ENCODE measurements around the gene RAVER1. TPM values are rescaled to one million over a fixed set of nuclear protein-coding genes. Genes with fewer than 3 reads are reported as not detected.

The RAVER1 gene
- total RNA-seq, 3 donors from 2014 or later = 10.7 to 17.7 (median 12.3) TPM

DNA sequence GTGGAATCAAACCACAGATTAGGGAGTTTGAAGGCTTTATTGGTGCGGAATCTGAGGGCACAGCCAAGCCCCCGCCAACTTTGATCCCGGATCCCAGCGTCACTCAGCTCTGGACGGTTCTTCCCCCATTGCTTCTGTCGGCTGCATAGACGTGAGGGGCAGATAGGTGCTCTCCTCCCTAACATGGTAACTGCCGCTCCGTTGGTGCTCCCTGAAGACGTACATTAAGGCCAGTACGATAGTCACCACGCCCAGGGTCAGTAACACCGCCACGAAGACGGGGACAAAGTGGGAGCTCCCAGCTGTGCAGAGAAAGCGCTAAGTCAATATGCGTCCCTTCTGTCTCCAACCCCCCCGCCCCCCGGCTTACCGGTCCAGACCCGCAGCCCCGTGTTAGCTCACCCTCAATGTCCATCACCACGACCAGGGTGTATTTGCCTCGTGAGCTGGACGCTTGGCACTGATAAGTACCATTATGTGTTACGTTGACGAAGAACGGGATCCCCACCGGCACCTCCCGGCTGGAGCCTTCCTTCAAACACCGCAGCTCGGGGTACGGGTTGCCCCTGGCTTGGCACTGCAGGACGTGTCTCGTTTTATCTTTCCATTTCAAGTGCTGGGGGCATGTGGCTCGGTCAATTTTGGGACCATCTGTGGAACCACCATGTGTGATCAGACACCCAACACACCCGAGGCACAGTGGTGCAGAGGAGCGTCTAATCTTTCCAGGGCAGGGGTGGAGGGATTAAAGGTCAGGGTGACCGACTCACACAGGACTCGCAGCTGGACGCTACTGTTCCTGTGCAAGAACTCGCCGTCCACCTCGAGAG, 644 bp upstream of the RAVER1 start:
- DNase-seq (ENCODE audit: low spot score in 2 of 2) = no peak
- no peaks in the 10 kb centered on the region for H3K9me3 ChIP-seq
- no peaks in the 10 kb centered on the region for H3K36me3 ChIP-seq
- no peak for TF ChIP-seq POLR2A (IDR thresholded peaks at IDR 0.05)
- no peak for TF ChIP-seq POLR2AphosphoS5 (IDR thresholded peaks at IDR 0.05)
- peaks cover 5 to 6% of the 10 kb centered on the region in 2 donors for H3K4me1 ChIP-seq
- intact Hi-C loops (cut with DNase I; ENCODE audit: low total_unique reads) = no loop called here
- H3K4me3 ChIP-seq = peak overlapping the region; percentile 70 to 89 (median 81)
- no peaks in the 10 kb centered on the region for H3K27me3 ChIP-seq
- peak overlapping the region; percentile 79 to 84 for H3K27ac ChIP-seq

- no peaks in the 10 kb centered on the region for H3K9me3 ChIP-seq
- H3K27me3 ChIP-seq = no peaks in the 10 kb centered on the region
- peak overlapping the region; percentile 70 to 89 (median 81) for H3K4me3 ChIP-seq
- peak overlapping the region; percentile 79 to 84 for H3K27ac ChIP-seq
- intact Hi-C loops (cut with DNase I; ENCODE audit: low total_unique reads) = no loop called here
- TF ChIP-seq POLR2A (IDR thresholded peaks at IDR 0.05) (no peak), CTCF (IDR thresholded peaks at IDR 0.05) (no peak), POLR2AphosphoS5 (IDR thresholded peaks at IDR 0.05) (no peak)
- no peak for DNase-seq (ENCODE audit: low spot score in 2 of 2)
- peaks cover 10% of the 10 kb centered on the region for H3K36me3 ChIP-seq
- peaks cover 5 to 6% of the 10 kb centered on the region in 2 donors for H3K4me1 ChIP-seq
Observed at GRCh38 chr19:10332158-10332964, 968 bp downstream of the RAVER1 start.

DNA sequence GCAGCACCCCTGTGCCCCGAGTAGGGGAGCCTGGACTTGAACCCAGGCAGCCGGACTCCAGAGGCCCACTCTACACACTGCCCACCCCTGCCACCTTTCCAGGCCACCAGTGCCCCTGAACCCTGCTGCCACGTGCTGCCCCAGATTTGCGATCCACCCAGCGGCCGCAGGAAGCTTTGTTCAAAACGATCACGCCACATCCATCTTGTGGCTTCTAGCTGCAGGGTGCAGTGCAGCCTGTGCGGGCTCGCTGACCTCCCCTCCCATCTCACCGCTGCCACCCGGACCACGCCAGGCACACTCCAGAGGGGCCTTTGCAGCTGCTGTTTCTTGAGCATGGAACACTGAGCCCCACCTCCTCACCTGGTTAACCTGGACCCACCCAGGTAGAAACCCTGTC, 3.8 kb downstream of the RAVER1 start:
- Histone ChIP-seq H3K27ac (no peak overlapping the region), H3K36me3 (peaks cover 11% of the 10 kb centered on the region)
- intact Hi-C loops (cut with DNase I; ENCODE audit: low total_unique reads) = loop anchor here (5.0 kb wide), 1 partner anchor 52 kb away; no protein-coding TSS in a partner anchor

GRCh38 chr19:10328558-10329429, 4.5 kb downstream of the RAVER1 start:
- intact Hi-C loops (cut with DNase I; ENCODE audit: low total_unique reads) = loop anchor here (5.0 kb wide), 1 partner anchor 51 kb away; no protein-coding TSS in a partner anchor
- peaks cover 11% of the 10 kb centered on the region for H3K36me3 ChIP-seq
- H3K4me3 ChIP-seq = no peak overlapping the region
- H3K27ac ChIP-seq = no peak overlapping the region
- DNase-seq (ENCODE audit: low spot score in 2 of 2) = no peak
- peaks cover 5 to 6% of the 10 kb centered on the region in 2 donors for H3K4me1 ChIP-seq
- no peak for TF ChIP-seq POLR2A (IDR thresholded peaks at IDR 0.05)
- no peak for TF ChIP-seq CTCF (IDR thresholded peaks at IDR 0.05)
- no peak for TF ChIP-seq POLR2AphosphoS5 (IDR thresholded peaks at IDR 0.05)
- H3K27me3 ChIP-seq = no peaks in the 10 kb centered on the region
- H3K9me3 ChIP-seq = no peaks in the 10 kb centered on the region

More for the DNA sequence above, 3.8 kb downstream of the RAVER1 start:
- Histone ChIP-seq H3K4me1 (peaks cover 5 to 6% of the 10 kb centered on the region in 2 donors), H3K9me3 (no peaks in the 10 kb centered on the region), H3K4me3 (no peak overlapping the region), H3K27me3 (no peaks in the 10 kb centered on the region)
- TF ChIP-seq CTCF (IDR thresholded peaks at IDR 0.05) = no peak
- no peak for TF ChIP-seq POLR2AphosphoS5 (IDR thresholded peaks at IDR 0.05)
- no peak for TF ChIP-seq POLR2A (IDR thresholded peaks at IDR 0.05)
- DNase-seq (ENCODE audit: low spot score in 2 of 2) = no peak

GRCh38 chr19:10327793-10328192, 5.5 kb downstream of the RAVER1 start:
- TF ChIP-seq CTCF (IDR thresholded peaks at IDR 0.05) (no peak), POLR2AphosphoS5 (IDR thresholded peaks at IDR 0.05) (no peak), POLR2A (IDR thresholded peaks at IDR 0.05) (no peak)
- Histone ChIP-seq H3K9me3 (no peaks in the 10 kb centered on the region), H3K27ac (no peak overlapping the region), H3K36me3 (peaks cover 15% of the 10 kb centered on the region), H3K4me1 (peaks cover 5 to 6% of the 10 kb centered on the region in 2 donors), H3K4me3 (no peak overlapping the region), H3K27me3 (no peaks in the 10 kb centered on the region)
- intact Hi-C loops (cut with DNase I; ENCODE audit: low total_unique reads) = loop anchor here (5.0 kb wide), 1 partner anchor 50 kb away; no protein-coding TSS in a partner anchor
- no peak for DNase-seq (ENCODE audit: low spot score in 2 of 2)
